Measurements from ENCODE around the gene CLK2. TPM values are rescaled to one million over a fixed set of nuclear protein-coding genes. Genes with fewer than 3 reads are reported as not detected.

The CLK2 gene
- total and polyA plus RNA-seq, 9 of the 15 experiments (the other 6 are each of a cell fraction or from before 2014, with no cell fraction given), result 13.5 to 81.4 (median 39.6) TPM

- TF ChIP-seq ZBTB12 (CRISPR knock-in tag; IDR thresholded peaks at IDR 0.05), result no peak
- peak; percentile 62; the same call in 1 of the 2 replicates for TF ChIP-seq ZNF592 (IDR thresholded peaks at IDR 0.05)
- no peak for TF ChIP-seq NR2C1 (IDR thresholded peaks at IDR 0.05)
- TF ChIP-seq NR2C1 (tag; IDR thresholded peaks at IDR 0.05), result 0 out of 2 replicates have a peak, but pooled peaks have one; percentile 9
- TF ChIP-seq HMG20B (CRISPR knock-in tag; IDR thresholded peaks at IDR 0.05), result no peak
- TF ChIP-seq ZBTB11 (CRISPR knock-in tag; IDR thresholded peaks at IDR 0.05), result 0 out of 6 replicates have a peak, but pooled peaks of 1 of the 3 experiments have one; percentile 17
- no peak for TF ChIP-seq ZNF778 (CRISPR knock-in tag; IDR thresholded peaks at IDR 0.05)
- TF ChIP-seq ZNF165 (CRISPR knock-in tag; IDR thresholded peaks at IDR 0.05; ENCODE audit: borderline replicate concordance), result no peak
- TF ChIP-seq GATAD2A (IDR thresholded peaks at IDR 0.05), result 0 out of 2 replicates have a peak, but pooled peaks have one; percentile 21
- no peak for TF ChIP-seq NFYB (IDR thresholded peaks at IDR 0.05; ENCODE audit: extremely low read depth, insufficient read length)
- no peak for TF ChIP-seq SMC3 (conservative IDR thresholded peaks at IDR 0.05; ENCODE audit: insufficient read depth, low read depth, low read length)
- TF ChIP-seq MEF2D (tag; conservative IDR thresholded peaks at IDR 0.05; ENCODE audit: low read depth), result no peak
- no peak for TF ChIP-seq ZNF324 (CRISPR knock-in tag; IDR thresholded peaks at IDR 0.05)
- TF ChIP-seq TAF1 (IDR thresholded peaks at IDR 0.05; ENCODE audit: control insufficient read depth, extremely low read depth, insufficient read depth, low read length, severe bottlenecking), result peak; percentile 55
- TF ChIP-seq ZNF639 (CRISPR knock-in tag; conservative IDR thresholded peaks at IDR 0.05 in 1 of 2, IDR thresholded peaks at IDR 0.05 in 1 of 2), result no peak
- TF ChIP-seq TEAD4 (IDR thresholded peaks at IDR 0.05; ENCODE audit: low read length), result peak; percentile 31; the same call in 1 of the 2 replicates
- TF ChIP-seq TEAD4 (CRISPR knock-in tag; IDR thresholded peaks at IDR 0.05; ENCODE audit: borderline replicate concordance), result no peak
Measured at GRCh38 chr1:155301342-155301841, 28.1 kb upstream of the CLK2 start, which contains the start of gene PKLR (continued).
